ENCODE data around the gene PIK3R5. TPM values are rescaled to one million over a fixed set of nuclear protein-coding genes. Genes with fewer than 3 reads are reported as not detected.

Gene PIK3R5
- polyA plus RNA-seq, 10 donors: 0.79 to 5.2 (median 1.6) TPM

- DNase-seq: no peak
Measured at GRCh38 chr17:8832711-8833352, 132.7 kb downstream of the PIK3R5 start.

- no peak for DNase-seq
Measured at GRCh38 chr17:8831234-8831849, 134.2 kb downstream of the PIK3R5 start.

DNA sequence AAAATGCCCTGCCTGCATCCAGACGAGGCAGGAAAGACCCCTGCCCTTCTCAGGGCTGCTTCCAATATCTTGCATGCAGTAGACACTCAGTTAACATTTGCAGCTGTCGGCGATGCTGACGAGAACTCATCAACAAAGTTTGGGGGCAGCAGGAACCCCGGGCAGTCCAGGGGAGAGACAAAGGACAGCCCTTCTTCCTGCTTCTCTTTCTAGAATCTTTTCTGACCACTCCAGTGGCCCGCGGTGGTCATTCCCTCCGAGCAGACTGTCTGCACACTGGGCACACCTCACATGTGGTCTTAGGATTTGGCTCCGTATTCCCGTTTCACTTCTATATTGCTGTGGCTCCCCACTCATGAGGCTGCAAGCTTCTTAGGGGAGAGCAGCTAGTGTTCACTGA is 135.4 kb downstream of the PIK3R5 start:
- DNase-seq: no peak

GRCh38 chr17:8829036-8829941 is 136.2 kb downstream of the PIK3R5 start:
- no peak for DNase-seq

Other genes starting within 250 kb of the PIK3R5 start
- under 1 TPM in 2 of 10 donors, not detected in 8; 0.19 to 0.68 TPM for gene CCDC42, start 220.9 kb downstream of the PIK3R5 start, polyA plus RNA-seq (ENCODE audit: insufficient read length in 10 of 10)
- gene SPDYE4, start 207.2 kb downstream of the PIK3R5 start, polyA plus RNA-seq (ENCODE audit: insufficient read length in 10 of 10): under 1 TPM in 1 of 10 donors, not detected in 9; 0.62 TPM
- gene MFSD6L, start 166.3 kb downstream of the PIK3R5 start, polyA plus RNA-seq (ENCODE audit: insufficient read length in 10 of 10): under 1 TPM; 0.13 to 0.94 (median 0.30) TPM
- 1 to 10 TPM; 2.8 to 7.9 (median 4.7) TPM for gene PIK3R6, start 98.0 kb downstream of the PIK3R5 start, polyA plus RNA-seq (ENCODE audit: insufficient read length in 10 of 10)
- 10 to 100 TPM in 5 of 10 donors, 1 to 10 TPM in 5; 5.7 to 25.1 (median 9.6) TPM for gene NTN1, start 55.8 kb upstream of the PIK3R5 start, polyA plus RNA-seq (ENCODE audit: insufficient read length in 10 of 10)

All from muscle of back (tissue), 11 donors.